Astrocyte of the hippocampus (primary cell): ENCODE results near the gene ACACA.
"Not testable (repeated sequence)": the region's sequence is repeated elsewhere in the genome, so short reads cannot be mapped to it uniquely, and the experiment has no call there.

Experiments used
- DNase-seq: peaks from one replicate; pipeline ENCODE4 v3.0.0; 2011; ENCODE audit warnings: low read depth, low spot score

Gene ACACA

GRCh38 chr17:37177254-37177870, 229.3 kb downstream of the ACACA start:
- DNase-seq = peak; percentile 31

DNA sequence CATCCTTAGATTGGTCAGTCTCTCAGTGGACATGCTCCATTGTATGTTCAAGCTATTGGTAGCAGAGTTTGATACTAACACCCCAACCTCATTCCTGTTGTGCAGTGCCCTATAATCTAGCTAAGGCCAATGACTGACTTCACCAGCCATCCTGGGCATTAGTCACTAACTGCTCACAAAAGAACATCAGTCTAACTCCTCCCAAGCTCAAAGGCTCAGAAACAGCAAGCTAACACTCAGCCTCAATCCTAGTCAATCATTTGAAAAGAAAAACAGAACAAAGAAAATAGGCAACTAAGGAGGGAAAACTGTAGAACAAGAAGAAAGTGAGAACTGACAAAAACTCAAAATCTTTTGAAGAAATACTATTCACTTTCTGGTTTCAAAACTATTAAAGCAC, 229.9 kb downstream of the ACACA start:
- DNase-seq = peak; percentile 73

GRCh38 chr17:37174205-37174604, 232.4 kb downstream of the ACACA start:
- peak; percentile 39 for DNase-seq

GRCh38 chr17:37170881-37171425, 235.7 kb downstream of the ACACA start:
- peak; percentile 8 for DNase-seq

DNA sequence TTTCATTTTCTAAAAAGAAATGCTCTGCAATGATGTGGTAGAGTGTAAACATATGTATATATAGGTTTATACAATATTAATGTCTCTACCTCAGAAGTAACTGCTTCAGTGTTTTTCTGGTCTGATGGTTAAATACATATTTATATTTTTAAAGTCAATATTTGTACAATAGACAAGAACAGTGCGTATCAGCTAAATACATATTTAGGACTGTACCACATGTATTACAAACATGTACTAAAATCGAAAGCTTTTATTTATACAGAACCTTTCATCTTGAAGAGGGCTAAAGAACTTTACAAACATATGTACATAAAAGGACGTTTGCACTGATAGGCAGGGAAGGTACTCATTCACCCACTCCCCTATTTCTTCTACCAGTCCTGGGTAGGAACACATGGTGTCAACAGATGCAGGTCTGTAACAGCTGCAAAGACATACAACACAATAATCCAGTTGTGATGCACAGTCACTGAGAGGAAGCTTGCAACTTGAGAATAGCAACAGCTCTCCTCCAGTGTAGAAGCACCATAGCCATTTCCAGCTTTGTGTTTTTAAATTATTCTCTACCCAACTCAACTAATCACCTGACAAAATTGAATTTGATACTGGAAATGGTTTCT, 237.8 kb downstream of the ACACA start:
- no peak for DNase-seq

DNA sequence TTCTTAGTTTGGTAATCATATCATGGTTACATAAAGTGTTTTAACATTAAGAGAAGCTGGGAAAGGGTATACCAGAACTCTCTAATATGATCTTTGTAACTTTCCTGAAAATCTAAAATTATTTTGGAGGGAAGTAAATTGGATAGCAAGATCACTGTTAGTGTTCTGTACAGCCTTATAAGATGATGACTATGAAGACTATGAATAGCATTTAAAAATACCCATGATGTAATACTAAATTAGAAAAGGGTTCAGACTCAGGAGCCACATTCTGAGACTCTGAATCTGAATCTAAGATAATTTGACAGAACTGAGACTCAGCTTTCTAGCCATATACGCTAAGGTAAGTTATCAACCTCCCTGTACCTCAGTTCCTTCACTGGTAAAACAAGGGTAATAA, 238.9 kb downstream of the ACACA start:
- DNase-seq = no peak

DNA sequence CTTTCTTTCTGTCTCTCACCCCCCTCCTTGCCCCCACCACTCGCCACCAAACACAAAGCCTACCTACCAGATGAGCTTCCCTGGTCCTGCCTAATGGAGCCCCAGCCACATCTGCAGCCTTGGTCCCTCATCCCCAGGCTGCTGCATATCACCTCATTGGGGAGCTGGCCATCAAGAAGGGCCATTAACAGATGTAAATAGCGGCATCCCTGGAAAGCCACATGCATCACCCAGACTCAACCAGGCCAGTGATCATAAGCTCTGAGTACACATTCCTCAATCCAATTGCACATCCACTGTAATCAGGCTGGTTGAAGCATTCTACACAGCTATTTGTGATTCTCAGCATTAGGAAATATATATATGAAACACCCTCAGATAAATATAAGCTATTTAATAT, 242.6 kb downstream of the ACACA start:
- DNase-seq = no peak

DNA sequence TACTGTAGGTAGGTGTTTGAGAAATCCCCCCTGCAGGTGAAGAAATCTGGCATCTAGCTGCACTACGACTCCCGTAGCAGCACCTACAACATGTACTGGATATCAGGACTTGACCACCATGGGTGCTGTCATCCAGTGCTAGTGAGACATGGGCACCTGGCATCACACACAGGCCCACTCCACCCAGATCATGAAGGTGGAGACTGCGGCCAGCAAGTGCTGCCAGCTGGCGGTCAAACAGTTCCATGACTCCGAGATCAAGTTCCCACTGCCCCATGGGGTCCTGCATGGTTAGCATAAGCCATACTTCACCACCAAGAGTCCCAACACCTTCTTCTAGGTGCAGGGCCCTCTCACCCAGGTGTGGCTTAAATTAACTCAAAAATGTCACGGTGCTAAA, 243.8 kb downstream of the ACACA start:
- DNase-seq = no peak

- peak; percentile 28 for DNase-seq
Observed at GRCh38 chr17:37160944-37161343, 245.7 kb downstream of the ACACA start.

GRCh38 chr17:37158290-37158689, 248.3 kb downstream of the ACACA start:
- no peak for DNase-seq

DNA sequence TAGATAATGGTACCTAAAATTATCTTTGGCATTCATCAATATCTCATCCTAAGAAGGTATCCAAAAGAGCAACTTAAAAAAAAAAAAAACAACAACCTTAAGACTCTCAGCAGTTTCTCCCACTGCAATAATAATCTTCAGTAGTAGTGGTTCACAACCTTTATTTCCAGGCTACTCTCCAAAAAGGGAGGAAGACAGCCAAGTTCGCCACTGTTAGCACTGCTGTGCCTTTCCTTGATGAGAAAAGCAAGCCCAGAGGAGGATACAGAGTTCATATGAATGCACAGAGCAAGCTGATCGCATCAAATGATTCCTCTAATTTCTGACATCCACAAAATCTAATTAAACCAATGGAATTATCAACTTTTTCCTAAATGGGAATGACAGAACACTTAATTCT, 258.5 kb downstream of the ACACA start:
- DNase-seq = peak; percentile 56

GRCh38 chr17:37147301-37147812, 259.3 kb downstream of the ACACA start:
- DNase-seq = peak; percentile 35

DNA sequence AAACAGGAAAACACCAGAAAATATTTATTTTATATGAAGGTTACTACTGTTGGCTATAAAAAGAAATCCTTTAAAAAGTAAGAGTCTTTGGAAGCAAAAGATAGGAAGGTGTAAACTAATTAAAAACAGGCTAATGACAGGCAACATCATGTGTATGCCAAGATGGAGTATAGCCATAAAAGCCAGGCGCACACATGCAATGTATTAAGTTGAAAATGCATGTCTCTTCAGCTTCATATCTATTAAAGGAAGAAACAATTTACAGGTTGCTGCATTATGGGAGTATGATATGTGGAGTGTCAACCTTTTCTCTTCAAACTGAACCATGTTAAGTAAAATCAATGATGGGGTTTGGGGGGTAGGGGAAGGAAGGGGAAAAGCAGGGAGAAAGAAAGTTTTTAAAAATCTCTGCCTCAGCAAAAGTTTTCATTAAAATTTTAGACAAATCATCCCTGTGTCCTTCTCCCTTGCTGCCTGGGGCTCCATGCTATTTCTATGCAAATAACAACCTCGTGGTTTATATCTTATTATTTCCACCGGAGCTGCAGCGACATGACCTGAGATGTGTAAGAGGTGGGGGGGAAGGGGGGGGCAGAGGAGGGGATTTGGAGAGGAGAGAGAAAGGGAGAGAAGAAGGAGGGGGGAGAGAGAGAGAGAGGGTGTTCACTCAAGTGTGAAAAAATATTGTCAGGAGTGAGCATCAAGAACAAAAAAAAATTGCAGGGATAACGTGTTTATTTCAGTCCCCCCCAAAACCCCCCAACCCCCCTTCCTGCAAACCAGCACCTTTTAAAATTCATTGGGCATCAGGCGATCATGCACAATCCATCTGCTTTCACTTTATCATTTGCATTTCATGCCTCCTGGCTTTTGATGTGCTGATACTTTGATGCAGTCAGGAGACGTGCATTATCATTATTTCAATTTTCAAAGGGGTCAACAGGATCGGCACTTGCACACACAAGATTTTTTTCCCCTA, 260.3 kb downstream of the ACACA start:
- no peak for DNase-seq

- no peak for DNase-seq
Observed at GRCh38 chr17:37144075-37144701, 262.4 kb downstream of the ACACA start.

- DNase-seq = not testable (repeated sequence)
Observed at GRCh38 chr17:37143558-37143957, 263.1 kb downstream of the ACACA start.

DNA sequence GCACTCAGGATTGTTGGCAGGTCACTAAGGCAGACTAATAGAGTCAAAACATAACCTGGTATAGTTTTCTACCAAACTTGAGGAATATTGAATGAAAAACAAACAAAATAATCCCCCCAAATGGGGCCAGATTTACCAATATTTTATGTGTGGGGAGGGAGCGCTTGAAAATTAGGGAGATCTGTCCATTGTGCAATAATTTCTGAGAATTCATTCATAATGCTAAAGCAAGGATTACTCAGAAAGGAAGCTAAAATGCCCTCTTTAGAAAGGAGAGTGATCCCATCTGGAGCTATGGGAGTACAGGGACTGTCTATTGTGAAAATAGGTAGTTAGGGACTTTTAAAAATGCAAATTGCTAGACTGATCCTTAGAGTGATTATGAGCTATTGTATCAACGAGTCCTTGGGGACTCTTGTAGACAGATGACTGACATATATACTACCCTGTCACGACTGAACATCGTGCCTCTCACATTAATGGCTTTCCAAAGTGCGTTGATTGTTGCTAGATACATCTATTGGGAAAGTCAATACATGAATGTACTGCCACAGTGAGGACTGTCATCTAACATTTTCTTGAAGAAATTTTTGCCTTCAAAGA, 264.2 kb downstream of the ACACA start:
- DNase-seq = no peak

DNA sequence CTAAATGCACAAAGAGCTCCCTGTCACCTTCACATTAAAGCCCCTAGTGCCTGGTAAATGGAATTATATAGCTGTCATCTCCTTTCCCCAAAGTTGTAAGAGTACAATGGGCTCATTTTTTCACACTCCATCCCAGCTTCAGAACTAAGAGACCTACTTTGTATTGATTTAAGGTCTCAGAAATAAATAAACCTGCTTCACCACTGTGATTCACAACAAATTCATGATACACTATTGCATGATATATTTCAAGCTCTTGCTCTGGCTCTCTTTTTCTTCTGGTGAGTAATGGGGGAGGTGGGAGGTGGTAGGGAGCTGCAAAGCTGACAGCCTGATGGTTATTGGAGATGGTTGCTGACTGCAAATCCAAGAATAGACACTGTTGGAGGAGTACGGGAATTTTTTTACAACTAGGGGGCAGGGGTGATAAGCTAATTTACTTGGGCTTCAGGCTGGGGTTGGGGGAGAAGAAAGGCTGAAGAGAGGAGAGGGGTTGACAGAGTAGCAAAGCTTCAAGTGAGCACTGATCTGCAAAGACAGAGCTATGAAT, 268.0 kb downstream of the ACACA start:
- no peak for DNase-seq

DNA sequence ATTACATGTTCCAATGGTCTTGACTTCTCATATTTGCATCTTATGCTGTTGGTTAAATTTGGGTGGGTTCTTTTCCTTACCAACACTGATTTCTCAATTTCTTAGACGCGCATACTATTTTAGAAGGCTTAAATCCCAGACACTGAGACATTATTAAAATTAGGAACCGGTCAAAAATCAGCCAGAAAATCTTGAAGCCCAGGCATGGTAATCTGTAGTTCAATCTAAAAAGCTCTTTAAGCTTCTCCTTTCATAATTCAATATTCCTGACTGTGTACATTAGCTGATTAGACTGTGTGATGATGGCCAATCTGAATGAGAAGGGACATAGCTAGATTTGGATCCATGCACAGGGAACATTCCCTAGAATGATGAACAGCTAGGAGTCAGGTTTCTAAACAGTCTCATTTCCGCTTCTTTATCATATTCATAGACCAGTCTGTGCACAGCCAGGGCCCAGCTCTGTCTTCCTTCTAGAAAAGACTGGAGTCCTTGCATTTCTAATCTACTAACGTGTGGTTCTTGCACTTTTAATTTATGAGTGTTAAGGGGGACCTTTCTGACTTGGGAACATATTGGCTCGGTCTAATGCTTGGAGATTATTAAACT, 268.6 kb downstream of the ACACA start:
- no peak for DNase-seq

DNA sequence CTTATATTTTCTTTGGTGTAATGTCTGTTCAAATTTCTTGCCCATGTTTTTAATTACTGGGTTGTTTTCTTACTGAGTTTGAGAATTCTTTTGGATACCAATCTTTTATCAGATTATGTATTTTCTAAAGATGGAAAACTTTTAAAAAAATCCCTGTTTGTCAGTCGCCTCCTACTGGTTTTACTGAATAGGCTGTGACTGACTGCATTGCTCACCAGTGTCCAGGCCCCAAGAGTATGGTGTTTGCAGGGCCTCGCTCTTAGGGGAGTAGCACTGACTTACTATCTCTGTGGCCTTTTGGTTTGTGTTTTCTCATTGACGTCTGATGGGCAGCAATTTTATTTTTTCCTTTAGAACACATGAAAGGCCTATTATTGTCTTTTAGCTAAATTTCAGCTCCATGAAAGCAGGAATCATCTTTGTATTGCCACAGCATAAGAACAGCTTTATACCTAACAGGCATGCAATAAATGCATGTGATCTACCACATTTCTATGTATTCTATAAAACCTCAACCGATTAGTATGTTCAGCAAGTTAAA, 269.5 kb downstream of the ACACA start:
- DNase-seq = no peak

- no peak for DNase-seq
Observed at GRCh38 chr17:37135576-37135975, 271.1 kb downstream of the ACACA start.
